ENCODE measurements around the gene DMXL1. TPM values are rescaled to one million over a fixed set of nuclear protein-coding genes. Genes with fewer than 3 reads are reported as not detected.

DMXL1 gene
- polyA plus RNA-seq, 1 experiment, result 8.5 TPM

DNA sequence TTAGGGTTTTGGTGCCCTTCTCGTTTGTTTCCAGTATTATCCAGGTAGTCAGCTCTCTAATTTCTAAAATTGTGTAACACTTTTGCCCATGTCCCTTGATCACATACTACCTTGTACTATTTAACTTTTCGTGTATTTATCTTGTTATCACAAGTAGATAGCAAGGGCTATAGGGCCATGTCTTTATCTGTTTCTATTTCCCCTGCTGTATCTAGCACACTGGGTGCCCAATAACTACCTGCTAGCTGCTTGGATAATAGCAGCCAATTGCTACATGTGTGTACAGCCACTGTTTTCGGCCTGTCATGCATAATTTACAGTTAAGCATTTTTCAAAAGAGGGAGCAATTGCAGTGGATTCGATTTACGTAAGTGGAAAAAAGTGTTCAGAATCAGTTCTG is 220.2 kb downstream of the DMXL1 start:
- ChIA-PET CTCF (interaction anchor here (0.7 to 1.8 kb wide), 3 partner anchors 11 to 303 kb away, joined by 3 to 9 read pairs (median 5); partner anchors contain the start of gene DTWD2), POLR2A (no interaction called here)
- H3K36me3 ChIP-seq (ENCODE audit: control insufficient read depth, insufficient read depth, low read length), result no peaks in the 10 kb centered on the region; the same call in 1 of the 2 replicates
- H3K27me3 ChIP-seq (ENCODE audit: control insufficient read depth, insufficient read depth, low read length), result no peaks in the 10 kb centered on the region; the same call in 1 of the 2 replicates
- TF ChIP-seq, protein P1, sequence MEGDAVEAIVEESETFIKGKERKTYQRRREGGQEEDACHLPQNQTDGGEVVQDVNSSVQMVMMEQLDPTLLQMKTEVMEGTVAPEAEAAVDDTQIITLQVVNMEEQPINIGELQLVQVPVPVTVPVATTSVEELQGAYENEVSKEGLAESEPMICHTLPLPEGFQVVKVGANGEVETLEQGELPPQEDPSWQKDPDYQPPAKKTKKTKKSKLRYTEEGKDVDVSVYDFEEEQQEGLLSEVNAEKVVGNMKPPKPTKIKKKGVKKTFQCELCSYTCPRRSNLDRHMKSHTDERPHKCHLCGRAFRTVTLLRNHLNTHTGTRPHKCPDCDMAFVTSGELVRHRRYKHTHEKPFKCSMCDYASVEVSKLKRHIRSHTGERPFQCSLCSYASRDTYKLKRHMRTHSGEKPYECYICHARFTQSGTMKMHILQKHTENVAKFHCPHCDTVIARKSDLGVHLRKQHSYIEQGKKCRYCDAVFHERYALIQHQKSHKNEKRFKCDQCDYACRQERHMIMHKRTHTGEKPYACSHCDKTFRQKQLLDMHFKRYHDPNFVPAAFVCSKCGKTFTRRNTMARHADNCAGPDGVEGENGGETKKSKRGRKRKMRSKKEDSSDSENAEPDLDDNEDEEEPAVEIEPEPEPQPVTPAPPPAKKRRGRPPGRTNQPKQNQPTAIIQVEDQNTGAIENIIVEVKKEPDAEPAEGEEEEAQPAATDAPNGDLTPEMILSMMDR (IDR thresholded peaks at IDR 0.05; ENCODE audit: insufficient read depth, low read depth, low read length), result no peak
- no peak for DNase-seq (ENCODE audit: low read depth)
- H3K4me3 ChIP-seq (ENCODE audit: low read depth, low read length), result no peak overlapping the region

GRCh38 chr5:119291877-119292276 is 221.0 kb downstream of the DMXL1 start:
- TF ChIP-seq, protein P1 (IDR thresholded peaks at IDR 0.05; ENCODE audit: insufficient read depth, low read depth, low read length), result no peak
- DNase-seq (ENCODE audit: low read depth), result no peak
- Histone ChIP-seq H3K4me3 (ENCODE audit: low read depth, low read length) (no peak overlapping the region), H3K36me3 (ENCODE audit: control insufficient read depth, insufficient read depth, low read length) (no peaks in the 10 kb centered on the region), H3K27me3 (ENCODE audit: control insufficient read depth, insufficient read depth, low read length) (no peaks in the 10 kb centered on the region)
- POLR2A ChIA-PET, result no interaction called here
- CTCF ChIA-PET, result no interaction called here

DNA sequence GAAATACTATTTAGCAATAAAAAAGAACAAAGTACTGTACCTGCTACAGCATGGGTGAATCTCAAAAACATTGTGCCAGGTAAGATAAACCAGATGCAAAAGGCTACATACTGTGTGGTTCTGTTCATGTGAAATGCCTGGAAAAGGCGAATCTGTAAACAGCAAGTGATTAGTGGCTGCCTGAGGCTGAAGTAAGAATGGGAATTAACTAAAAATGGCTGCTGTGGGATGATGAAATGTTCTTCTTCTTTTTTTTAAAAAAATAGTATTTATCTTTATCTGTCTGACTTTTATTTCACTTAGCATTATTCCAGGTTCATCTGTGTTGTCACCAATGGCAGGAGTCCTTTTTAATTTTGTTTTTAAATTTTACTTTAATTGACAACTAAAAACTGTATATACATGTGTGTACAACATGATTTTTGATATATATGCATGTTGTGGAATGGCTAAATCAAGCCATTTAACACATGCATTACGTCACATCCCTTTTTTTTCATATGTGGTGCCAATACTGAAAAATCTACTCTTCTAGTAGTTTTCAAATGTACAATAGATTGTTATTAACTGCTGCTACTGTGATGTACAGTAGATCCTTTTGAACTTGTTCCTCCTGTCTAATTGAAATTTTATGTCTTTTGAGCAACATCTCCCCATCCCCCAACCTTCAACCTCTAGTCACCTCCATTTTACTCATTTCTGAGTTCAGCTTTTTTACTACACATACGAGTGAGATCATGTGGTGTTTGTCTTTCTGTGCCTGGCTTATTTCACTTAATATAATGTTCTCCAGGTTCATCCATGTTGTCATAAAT is 222.0 kb downstream of the DMXL1 start:
- ChIA-PET CTCF (no interaction called here), POLR2A (no interaction called here)
- TF ChIP-seq, protein P1 (IDR thresholded peaks at IDR 0.05; ENCODE audit: insufficient read depth, low read depth, low read length), result no peak
- no peaks in the 10 kb centered on the region for H3K36me3 ChIP-seq (ENCODE audit: control insufficient read depth, insufficient read depth, low read length)
- H3K4me3 ChIP-seq (ENCODE audit: low read depth, low read length), result no peak overlapping the region
- no peaks in the 10 kb centered on the region for H3K27me3 ChIP-seq (ENCODE audit: control insufficient read depth, insufficient read depth, low read length)
- no peak for DNase-seq (ENCODE audit: low read depth)

GRCh38 chr5:119293516-119293829 is 222.6 kb downstream of the DMXL1 start:
- POLR2A ChIA-PET, result no interaction called here
- DNase-seq (ENCODE audit: low read depth), result no peak
- TF ChIP-seq, protein P1 (IDR thresholded peaks at IDR 0.05; ENCODE audit: insufficient read depth, low read depth, low read length), result no peak
- Histone ChIP-seq H3K27me3 (ENCODE audit: control insufficient read depth, insufficient read depth, low read length) (no peaks in the 10 kb centered on the region), H3K4me3 (ENCODE audit: low read depth, low read length) (no peak overlapping the region), H3K36me3 (ENCODE audit: control insufficient read depth, insufficient read depth, low read length) (no peaks in the 10 kb centered on the region)
- CTCF ChIA-PET, result no interaction called here

Small RNAs within 50 kb of the gene (small RNA-seq; reads per million reads assigned to genes)
- not detected for gene LAMTOR3P2 (ENCODE audit: insufficient read length, low read depth, low replicate concordance)
- gene MIR5706 (ENCODE audit: insufficient read length, low read depth, low replicate concordance), result not detected
- gene RNU6-701P (ENCODE audit: insufficient read length, low read depth, low replicate concordance), result not detected

Other genes with a start within 250 kb of the DMXL1 start
- gene DTWD2, start 82.5 kb upstream of the DMXL1 start, polyA plus RNA-seq (2011; rRNA removed), result 1.8 and 3.3 TPM in 2 replicates

All from BJ (cell line).